ENCODE data around the gene RASGRP2.

GRCh38 chr11:64745521-64746328 is 1.8 kb upstream of the RASGRP2 start:
- TF ChIP-seq POLR2A (IDR thresholded peaks at IDR 0.05) (peak; percentile 69 to 77), CTCF (IDR thresholded peaks at IDR 0.05) (no peak)
